DMS53 (cell line): Measurements from ENCODE around the gene INO80C.
"Not testable (repeated sequence)": the region's sequence is repeated elsewhere in the genome, so short reads cannot be mapped to it uniquely, and the experiment has no call there.

Experiments
- DNase-seq: peaks from one replicate; lab custom pipeline; 2025; lab: John Stamatoyannopoulos, UW

Gene INO80C

DNA sequence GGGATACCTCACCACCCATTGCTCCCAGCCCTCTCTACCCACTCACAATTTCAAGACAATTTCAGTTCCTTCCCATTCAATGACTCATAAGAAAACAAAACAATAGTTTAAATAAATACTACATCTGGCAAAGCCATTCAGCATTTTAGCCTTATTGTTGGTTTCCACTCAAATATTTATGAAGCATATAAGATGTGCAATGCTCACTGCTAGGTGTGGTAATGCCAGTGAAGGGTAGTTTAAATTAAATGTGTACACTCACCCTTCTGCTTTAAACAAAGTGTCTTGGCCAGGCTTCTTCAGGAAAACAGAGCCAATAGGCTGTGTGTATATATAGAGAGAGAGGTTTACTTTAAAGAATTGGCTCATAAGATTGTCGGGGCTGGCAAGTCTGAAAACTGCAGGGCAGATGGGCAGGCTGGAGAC is 37.0 kb downstream of the INO80C start:
- peak; percentile 25 for DNase-seq

DNA sequence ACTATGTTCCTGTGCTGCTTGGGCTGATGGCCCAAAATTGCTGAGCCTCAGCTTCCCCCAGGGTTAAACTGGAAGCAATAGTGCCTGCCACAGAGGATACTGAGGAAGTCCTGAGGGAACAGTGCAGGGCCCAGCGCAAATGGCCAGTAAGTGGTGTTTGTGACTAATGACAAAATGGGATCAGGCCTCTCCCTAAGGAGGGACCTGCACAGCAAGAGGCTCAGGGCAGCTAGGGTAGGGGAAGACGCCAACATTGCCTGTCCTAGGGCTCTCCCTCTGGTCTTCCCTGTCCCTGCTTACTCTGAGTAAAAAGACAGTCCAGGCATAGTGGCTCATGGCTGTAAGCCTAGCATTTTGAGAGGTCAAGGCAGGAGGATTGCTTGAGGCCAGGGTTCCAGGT is 37.8 kb downstream of the INO80C start:
- no peak for DNase-seq

DNA sequence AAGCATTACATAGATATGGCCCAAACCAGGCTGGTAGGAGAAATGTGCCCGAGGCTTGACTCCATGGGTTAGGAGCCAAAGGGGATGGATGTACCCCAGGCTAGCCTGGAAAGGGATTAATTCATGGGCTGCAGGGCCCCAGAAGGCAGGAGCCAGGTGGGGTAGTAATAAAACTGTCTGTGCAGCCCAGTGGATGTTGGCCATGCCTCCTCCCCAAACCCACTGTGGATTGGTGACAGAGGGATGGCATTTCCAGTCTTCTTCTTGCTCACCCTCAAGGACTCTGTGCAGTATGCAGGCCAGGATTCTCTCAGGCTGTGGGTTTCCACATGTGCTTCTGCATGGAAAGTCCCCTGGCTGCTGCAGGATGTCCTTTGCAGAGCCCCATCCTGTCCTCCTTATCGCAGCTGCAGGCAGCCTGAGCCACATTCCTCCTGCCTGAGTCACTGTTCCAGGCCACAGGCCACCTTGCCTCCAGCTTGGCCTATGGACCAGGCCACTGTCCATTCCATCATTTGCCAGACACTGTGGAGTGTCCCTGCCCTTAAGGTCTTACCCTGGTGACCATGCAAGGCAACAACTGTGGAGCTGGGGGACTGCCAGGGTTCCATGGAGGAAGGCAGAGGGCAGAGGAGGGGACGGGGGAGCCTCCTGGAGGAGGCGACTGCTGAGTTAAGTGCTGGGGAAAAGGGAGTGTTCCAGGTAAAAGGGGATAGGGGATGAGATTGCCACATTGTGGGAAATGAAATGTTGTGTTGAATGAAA is 38.9 kb downstream of the INO80C start:
- peak; percentile 92 for DNase-seq

DNA sequence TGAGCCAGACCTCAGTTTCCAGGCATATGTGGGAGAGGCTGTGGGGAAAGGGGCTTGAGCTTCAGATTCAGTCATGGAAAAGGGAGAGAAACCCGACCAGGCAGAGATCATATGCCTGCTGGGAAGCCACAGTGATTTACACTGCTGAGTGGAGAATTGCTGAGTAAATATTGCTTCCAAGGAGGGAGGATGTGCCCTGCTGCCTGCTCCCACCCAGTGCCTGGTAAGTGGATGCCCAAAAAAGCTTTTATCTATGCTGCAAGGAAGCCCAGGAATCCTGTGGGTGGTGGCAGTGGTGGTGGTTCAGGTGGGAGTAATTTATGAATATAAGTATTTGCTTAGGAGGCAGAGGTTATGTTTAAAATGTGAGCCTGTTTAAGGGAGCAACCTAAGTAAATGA is 39.5 kb downstream of the INO80C start:
- peak; percentile 67 for DNase-seq

DNA sequence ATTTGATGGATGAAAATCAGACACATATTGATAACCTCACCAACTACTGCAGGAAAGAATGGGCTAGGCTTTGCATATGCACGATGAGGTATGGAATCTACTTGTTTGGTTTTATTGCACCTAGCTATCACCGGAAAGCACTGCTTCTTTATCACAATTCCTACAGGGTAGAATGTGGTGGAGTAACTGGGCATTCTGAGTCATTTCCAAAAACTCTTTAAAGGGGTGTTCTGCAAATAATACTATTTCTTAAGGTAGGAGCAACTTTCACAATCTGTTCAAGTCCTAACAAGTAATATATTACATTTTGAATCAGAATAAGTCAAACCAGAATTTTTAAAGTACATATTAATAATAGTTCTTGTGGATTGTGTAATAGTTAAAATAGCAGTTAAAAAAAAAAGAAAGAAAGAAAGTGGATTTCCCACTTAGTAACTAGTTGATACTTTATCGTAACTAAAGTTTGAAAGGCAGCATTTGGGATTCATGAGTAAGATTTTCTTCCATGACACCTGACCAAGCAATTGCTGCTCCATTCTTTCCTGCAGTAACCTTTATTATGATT is 40.5 kb downstream of the INO80C start:
- no peak for DNase-seq

DNA sequence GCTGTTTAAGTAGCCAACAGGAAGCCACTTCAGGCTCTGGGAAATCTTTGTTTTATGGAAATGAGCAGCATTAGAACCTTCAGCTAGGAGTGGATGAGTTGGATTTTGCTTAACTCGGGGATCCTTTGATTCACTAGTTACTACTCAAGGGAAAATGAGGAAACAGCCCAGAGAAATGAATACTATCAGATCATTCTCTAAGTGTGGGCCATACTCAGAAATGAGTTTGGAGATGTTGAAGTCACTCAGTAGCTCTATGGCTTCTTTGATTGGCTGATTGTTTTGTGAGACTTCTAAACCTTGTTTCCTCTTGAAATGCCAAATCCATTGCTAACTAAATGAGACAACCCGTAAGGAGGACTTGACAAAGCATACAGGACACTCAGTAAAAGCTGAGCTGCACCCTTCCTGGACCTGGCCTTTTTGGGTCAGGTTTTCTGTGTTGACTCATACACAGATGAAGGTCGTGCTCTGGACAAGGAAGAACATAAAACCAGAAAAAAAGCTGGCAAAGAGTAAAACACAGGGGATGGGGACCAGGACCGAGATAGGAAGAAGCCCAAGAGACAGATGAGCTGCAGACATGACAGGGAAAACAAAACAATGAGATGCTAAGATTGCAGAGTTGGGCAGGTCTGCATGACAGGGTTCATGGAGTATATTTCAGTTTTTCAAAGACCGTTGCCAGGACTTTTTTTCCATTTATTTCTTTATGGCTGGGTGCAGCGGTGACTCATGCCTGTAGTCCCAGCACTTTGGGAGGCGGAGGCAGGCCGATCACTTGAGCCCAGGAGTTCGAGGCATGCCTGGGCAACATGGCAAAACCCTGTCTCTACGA is 41.6 kb downstream of the INO80C start:
- peak; percentile 49 for DNase-seq

DNA sequence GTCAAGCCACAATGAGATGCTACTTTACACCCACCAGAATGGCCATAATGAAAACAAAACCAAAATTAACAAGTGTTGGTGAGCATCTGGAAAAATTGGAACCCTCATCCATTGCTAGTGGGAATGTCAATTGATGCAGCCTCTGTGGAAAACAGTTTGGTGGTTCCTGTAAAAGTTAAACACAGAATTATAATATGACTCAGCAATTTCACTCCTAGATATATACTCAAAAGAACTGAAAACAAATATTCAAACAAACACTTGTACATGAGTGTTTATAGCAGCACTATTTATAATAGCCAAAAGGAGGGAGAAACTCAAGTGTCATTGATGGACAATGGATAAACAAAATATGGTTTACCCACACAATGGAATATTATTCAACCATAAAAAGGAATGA is 43.0 kb downstream of the INO80C start:
- DNase-seq, result peak; percentile 89

DNA sequence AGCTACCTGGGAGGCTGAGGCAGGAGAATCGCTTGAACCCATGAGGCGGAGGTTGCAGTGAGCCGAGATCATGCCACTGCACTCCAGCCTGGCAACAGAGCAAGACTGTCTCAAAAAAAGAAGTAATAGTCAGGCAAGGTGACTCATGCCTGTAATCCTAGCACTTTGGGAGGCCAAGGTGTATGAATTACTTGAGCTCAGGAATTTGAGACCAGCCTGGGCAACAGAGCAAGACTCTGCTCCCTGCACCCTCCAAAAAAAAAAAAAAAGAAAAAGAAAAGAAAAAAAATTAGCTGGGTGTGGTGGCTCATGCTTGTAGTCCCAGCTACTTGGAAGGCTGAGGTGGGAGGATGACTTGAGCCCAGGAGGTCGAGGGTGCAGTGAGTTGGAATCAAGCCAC is 44.7 kb downstream of the INO80C start:
- not testable (repeated sequence) for DNase-seq

DNA sequence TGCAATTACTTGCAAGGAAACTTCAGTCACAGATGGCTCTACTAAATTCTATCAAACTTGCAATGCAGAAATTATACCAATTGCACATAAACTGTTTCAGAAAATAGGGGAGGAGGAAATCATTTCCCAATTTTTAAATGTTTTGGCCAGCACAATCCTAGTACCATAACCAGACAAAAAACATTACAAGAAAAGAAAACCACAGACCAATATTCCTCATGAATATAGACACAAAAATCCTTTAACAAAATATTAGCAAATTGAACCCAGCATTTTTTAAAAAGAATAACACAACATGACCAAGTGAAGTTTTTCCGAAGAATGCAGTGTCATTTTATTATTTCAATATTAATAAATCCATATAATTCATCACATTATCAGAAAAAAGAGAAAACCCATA is 45.8 kb downstream of the INO80C start:
- DNase-seq, result no peak

DNA sequence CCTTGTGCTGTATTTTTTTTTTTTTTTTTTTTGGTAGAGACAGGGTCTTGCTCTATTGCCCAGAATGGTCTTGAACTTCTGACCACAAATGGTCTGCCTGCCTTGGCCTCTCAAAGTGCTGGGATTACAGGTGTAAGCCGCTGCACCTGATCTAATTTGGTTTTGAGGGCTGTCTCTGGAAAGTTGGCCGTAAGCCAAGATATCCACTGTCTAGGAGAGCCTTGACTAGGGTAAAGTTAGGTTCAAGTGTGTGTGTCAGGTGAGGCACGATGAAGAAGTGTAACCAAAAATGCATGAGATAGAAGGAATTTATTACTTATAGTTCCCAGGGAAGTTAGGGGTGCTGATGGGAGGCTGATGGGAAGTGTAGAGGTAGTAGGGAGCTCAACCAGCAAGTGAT is 46.7 kb downstream of the INO80C start:
- peak; percentile 9 for DNase-seq

DNA sequence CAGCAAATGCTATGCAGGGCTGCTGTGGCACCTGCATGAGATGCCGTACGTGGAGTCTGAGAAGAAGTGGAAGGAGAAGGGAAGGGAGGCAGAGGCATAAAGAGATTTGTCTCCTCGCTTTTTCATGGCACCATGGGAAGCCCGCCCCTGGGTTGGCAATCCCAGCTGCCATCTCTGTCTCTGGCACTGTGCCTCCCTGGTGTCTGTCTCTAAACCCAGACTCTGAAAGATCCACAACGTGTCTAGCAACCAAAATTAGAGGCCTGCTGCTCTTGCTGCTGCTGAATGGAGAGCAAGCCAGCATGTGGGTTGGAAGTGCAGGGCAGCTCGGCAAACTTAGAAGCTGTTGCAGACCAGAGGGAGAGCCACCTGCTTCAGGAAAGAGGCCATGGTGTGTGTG is 53.1 kb downstream of the INO80C start:
- DNase-seq, result no peak

DNA sequence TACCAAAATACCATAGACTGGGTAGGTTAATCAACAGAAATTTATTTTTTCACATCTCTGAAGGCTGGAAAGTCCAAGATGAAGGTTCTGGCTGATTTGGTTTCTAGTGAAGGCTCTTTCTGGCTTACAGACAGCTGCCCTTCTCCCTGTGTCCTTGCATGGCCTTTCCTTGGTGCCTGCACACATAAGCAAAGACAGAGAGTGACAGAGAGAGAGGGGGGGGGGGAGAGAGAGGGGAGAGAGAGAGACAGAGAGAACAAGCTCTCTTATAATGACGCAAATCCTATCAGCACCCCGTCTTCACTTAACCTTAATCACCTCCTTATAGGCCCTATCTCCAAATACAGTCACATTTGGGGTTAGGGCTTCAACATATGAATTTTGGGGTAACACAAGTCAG is 53.9 kb downstream of the INO80C start:
- no peak for DNase-seq

DNA sequence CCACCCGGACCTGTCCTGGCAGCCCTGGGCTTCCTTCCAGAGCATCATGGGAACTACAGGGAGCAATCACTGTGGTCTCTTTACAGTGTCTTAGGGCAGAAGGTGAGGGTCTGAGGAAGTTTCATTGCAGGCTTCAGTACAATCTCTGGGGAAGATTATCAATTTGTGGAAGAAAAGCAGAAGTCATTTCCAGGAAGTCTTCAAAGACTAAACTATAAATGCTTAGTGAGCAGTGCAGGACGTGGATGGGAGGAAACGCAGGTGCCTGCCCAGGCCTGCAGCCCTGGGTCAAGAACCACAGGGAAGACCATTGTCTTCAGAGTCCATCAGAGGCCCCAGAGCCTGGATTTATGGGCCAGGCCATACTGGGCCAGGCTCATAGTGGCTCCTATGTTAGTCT is 54.3 kb downstream of the INO80C start:
- DNase-seq, result no peak

DNA sequence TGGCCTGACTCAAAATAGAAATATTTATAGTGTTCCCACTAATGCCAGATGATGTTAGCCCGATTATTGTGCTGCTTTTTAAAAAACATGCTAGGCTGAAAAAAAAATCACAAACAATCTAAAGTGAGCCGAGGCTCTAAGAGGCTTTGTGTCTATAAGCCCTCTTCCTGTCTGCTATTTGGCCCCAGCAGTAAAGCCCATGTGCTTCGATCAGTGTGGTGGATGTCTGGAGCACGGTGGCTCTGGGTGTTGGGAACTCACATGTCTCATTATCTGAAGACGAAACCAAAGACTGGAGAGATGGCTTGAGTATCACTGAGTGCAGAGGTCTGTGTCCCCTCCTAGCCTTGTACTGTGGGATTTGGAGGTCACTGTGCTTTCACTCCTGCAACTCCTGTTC is 55.1 kb downstream of the INO80C start:
- no peak for DNase-seq

DNA sequence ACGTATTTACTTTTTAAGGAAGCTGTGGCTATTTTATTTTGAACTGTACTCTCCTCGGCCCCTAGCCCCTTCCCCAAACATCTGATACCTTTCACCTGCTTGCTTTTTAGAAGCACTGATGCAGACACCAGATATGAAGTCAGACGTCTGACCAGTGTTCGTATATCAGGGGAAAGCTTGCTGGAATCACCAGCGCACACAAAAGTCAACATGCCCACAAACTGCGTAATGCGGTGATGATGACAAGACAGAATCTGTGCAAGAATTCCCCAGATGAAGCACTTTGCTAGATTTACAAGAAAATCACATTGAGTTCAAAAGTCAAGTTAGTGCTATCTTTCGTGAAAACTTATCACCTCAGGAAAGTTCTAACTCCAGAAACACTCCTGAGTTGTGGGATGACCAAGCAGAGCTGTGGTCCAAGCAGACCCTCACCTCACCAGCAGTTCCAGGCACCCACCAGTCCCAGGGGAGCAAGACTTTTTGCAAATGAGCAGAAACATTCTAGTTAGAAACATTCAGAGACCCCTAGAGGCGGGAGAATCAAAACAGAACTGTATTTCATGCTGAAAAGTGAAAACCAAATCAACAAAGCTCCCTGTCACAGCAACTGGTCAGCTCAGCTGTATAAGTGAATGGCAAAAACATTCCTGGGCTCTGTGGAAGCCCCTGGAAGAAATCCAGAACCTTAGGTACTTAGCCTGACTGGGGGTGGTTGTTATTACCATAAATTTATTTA is 55.7 kb downstream of the INO80C start:
- DNase-seq, result no peak

DNA sequence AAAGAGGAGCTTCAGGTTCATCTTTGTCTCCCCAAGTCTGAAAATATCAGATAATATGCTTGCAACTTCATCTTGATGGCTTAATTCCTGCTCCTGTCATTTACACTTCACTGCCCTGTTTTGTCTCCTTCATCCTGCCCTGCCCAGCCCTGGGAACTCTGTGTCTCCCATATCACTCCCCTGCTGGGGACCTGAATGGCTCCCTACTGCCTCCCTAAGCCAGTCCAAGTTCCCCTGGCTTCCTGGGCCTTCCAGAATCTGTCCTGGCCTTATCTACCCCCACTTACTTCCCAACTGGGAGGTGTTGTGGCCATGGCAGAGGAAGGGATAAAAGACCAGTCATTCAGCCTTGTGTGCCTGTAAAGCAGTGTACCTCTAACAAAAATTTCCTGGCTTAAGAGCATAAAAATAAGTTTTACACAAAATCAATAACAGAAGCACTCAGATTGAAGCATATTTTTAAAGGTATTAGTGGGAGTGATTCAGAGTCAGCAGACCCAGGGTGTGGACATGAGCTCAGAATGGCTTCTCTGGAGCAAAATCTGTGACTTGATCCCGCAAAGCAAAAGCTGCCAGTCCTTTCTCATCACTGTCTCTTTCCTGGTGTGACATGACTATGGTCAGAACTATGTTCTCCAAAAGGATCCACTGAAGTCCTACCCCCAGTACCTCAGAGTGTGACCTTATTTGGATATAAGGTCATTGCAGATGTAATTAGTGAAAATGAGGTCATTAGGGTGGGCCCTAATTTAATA is 59.1 kb downstream of the INO80C start:
- DNase-seq, result no peak

DNA sequence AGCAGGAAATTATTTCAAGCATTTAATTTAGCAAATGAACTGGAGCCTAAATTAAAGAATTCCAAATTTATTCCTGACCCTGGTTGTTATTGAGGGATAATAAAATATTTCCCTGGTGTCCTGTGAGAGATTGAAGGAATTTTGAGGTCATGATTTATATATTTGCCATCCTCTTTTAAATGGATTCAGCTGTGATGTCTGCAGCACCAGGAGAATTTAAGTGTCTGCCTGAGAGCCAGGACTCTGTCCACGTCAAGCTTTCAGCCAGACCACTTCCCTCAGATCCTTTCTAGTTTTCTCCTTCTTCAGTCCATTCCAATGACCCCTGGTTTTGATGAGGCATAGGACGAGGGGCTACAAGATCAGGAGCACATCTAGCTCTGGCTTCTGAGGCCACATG is 59.9 kb downstream of the INO80C start:
- DNase-seq, result no peak

DNA sequence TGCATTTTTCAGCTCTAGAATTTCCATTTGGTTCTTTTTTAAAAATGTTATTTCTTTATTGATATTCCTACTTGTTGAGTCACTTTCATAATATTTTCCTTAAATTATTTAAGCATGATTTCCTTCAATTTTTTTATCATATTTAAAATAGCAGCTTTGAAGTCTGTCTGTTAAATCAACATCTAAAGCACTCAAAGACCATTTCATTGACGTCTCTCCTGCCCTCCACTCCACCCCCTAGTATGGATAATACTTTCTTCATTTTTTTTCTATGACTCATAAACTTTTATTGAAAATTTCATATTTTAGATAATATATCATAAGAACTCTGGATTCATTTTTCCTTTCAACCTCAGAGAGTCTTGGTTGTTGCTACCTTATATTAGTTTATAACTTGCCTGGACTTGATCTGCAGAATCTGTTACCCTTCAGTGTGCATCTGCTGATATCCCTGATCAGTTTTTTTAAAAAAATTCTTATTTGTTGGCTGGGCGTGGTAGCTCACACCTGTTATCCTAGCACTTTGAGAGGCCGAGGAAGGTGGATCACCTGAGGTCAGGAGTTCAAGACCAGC is 61.6 kb downstream of the INO80C start:
- DNase-seq, result no peak

DNA sequence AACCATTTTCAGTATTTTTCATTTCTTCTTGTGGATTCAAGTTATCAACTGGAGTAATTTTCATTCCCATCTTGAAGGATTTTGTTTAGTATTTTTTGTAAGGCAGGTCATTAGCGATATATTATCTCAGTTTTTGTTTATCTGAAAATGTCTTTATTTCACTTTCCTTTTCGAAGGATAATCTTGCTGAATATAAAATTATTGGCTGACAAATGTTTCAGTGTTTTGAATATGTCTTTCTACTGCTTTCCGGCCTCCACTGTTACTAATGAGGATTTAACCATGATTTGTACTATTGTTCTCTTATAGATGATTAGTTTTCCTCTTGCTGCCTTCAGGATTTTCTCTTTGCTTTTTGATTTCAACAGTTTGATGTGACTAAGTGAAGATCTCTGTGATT is 62.4 kb downstream of the INO80C start:
- DNase-seq, result no peak

DNA sequence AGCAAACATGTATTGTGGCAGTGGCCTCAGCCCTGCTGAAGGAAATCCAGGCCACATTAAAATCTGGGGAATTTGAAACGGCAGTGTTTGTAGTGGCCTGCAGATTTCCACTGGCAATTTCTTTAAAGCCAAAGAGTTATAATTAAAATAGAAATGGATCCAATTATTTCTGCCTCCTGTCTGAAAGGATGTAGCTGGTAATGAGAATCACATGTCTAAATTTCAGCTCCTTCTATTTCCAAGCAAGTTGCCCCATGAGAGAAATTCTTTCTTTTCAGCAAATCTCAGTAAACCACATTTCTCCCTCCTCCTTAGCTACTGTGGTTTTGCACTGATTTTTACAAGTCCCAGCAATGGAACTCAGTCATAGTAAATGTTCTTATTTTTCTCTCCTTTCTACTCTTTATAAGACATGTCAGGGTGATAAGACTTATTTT is 65.2 kb downstream of the INO80C start:
- DNase-seq, result no peak

DNA sequence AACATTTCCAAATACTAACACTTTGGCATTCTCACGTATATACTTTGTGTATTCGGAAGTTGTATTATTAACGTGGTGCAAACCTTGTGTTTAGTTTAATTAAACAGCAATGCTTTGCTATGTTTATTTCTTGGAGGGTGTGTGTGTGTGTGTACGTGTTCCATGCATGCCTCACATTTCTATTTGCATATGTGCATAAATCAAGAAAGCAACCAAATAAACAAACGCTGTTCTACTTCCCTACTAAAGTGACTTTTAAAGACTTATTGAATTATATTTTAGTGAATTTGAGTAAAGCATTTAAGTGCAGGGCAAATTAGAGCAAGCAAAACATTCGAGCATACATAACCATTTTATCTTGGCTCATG is 66.4 kb downstream of the INO80C start:
- no peak for DNase-seq
